AG04449 (cell line): ENCODE measurements around the gene SAA2.
A peak's percentile ranks its signal among the peaks of the same experiment; 100 is the strongest.
"Not testable (repeated sequence)": the region's sequence is repeated elsewhere in the genome, so short reads cannot be mapped to it uniquely, and the experiment has no call there.

ENCODE experiments used
- CTCF ChIA-PET: fragments of 350-600 bp; formaldehyde crosslinking; extraction: SDS; loops from one replicate; lab custom pipeline; 2021; ENCODE audit warnings: antibody characterized with exemption; lab: Yijun Ruan, JAX
- POLR2A ChIA-PET: fragments of 400-600, 350-600 bp; formaldehyde crosslinking; extraction: SDS; loops from one replicate; lab custom pipeline; 2020; ENCODE audit warnings: antibody characterized with exemption, inconsistent platforms; lab: Yijun Ruan, JAX
- DNase-seq: peaks from one replicate; pipeline ENCODE4 v3.0.0-alpha.2; 2010; ENCODE audit warnings: low read depth, low spot score
- H3K4me3 ChIP-seq: 2 replicates; pipeline ENCODE4 v1.5.1; 2011; ENCODE audit warnings: low read depth, mild to moderate bottlenecking, control low read depth, low read length
- CTCF ChIP-seq: IDR thresholded peaks from one replicate; pipeline ENCODE4 v1.5.1; 2011; ENCODE audit warnings: mild to moderate bottlenecking, moderate library complexity, low read length, control low read depth, inconsistent platforms; ENCODE audit not compliant: insufficient read depth; ENCODE audit errors: missing control alignments

Gene SAA2

GRCh38 chr11:18203723-18204122, 44.7 kb downstream of the SAA2 start:
- H3K4me3 ChIP-seq: no peak overlapping the region
- DNase-seq: no peak
- peak; percentile 43 for TF ChIP-seq CTCF
- ChIA-PET POLR2A (no interaction called here), CTCF (interaction anchor here (0.7 to 2.0 kb wide), 7 partner anchors 9 to 211 kb away, joined by 3 to 8 read pairs (median 4); no protein-coding TSS in a partner anchor)

- DNase-seq, CTCF ChIA-PET, H3K4me3 ChIP-seq, POLR2A ChIA-PET: not testable (repeated sequence)
These were observed 50.7 kb downstream of the SAA2 start for GRCh38 chr11:18197738-18198137.

GRCh38 chr11:18196532-18196931, 51.9 kb downstream of the SAA2 start:
- no peak for DNase-seq
- TF ChIP-seq CTCF: no peak
- ChIA-PET CTCF (no interaction called here), POLR2A (no interaction called here)
- H3K4me3 ChIP-seq: no peak overlapping the region
